Suprapubic skin (tissue), 4 donors: ENCODE measurements around the gene LPP. TPM values are rescaled to one million over a fixed set of nuclear protein-coding genes. Genes with fewer than 3 reads are reported as not detected.

ENCODE experiments used
- DNase-seq, 2 donors: peaks; one replicate each; pipeline ENCODE4 v3.0.0-alpha.2; 2019; ENCODE audit warnings: low spot score in 2 of 2
- H3K27ac ChIP-seq: fragments of 200-600 bp; sonication (generic); one replicate; pipeline ENCODE4 v1.5.1; 2019
- H3K27me3 ChIP-seq: fragments of 200-600 bp; sonication (generic); one replicate; pipeline ENCODE4 v1.5.1; 2019
- H3K36me3 ChIP-seq: fragments of 200-600 bp; sonication (generic); one replicate; pipeline ENCODE4 v1.5.1; 2019
- H3K4me1 ChIP-seq: fragments of 200-600 bp; sonication (generic); one replicate; pipeline ENCODE4 v1.5.1; 2019
- H3K4me3 ChIP-seq: fragments of 200-600 bp; sonication (generic); one replicate; pipeline ENCODE4 v1.5.1; 2019; ENCODE audit warnings: mild to moderate bottlenecking
- H3K9me3 ChIP-seq: fragments of 200-600 bp; sonication (generic); one replicate; pipeline ENCODE4 v1.5.1; 2019
- CTCF ChIP-seq, 2 donors: fragments of 200-600 bp in 1 of 2; fragments of 450-650 bp in 1 of 2; sonication (generic) in 1 of 2; IDR thresholded peaks; one replicate each; pipeline ENCODE4 v1.5.1; 2016 to 2019; ENCODE audit warnings: antibody characterized with exemption in 2 of 2, mild to moderate bottlenecking in 1 of 2, moderate library complexity in 1 of 2
- EP300 ChIP-seq: sonication (generic); formaldehyde crosslinking; IDR thresholded peaks from one replicate; pipeline ENCODE4 v1.6.1; 2017; ENCODE audit warnings: antibody characterized with exemption
- POLR2A ChIP-seq, 2 donors: fragments of 450-650 bp; IDR thresholded peaks; one replicate each; pipeline ENCODE4 v1.6.1; 2017; ENCODE audit warnings: antibody characterized with exemption in 2 of 2, mild to moderate bottlenecking in 2 of 2, moderate library complexity in 2 of 2
- POLR2AphosphoS5 ChIP-seq, 3 donors: sonication (generic); formaldehyde crosslinking; IDR thresholded peaks; one replicate each; pipeline ENCODE4 v1.6.1; 2017; ENCODE audit warnings: antibody characterized with exemption in 3 of 3
- WGBS: methylation state at CpG from one replicate; pipeline ENCODE4 v1.1.5; 2018; 5-methylcytosine and 5-hydroxymethylcytosine counted together
- total RNA-seq, 4 donors: library from RNA; depleted of rRNA; stranded (reverse); fragments of >200 nt; gene quantifications; one replicate each; pipeline ENCODE4 v1.1.0, GENCODE V29; 2016

LPP gene
- 100 to 1,000 TPM in 1 of 4 donors, 10 to 100 TPM in 3; 56.8 to 127 (median 84.2) TPM for total RNA-seq

GRCh38 chr3:188154014-188154808 is at the start of gene LPP:
Gene LPP (plus strand): TSS chr3:188154157. CDS start chr3:188406121, 251,964 bp downstream.
- peak; percentile 90 for DNase-seq
- TF ChIP-seq CTCF (IDR thresholded peaks at IDR 0.05) (no peak), POLR2A (IDR thresholded peaks at IDR 0.05) (peak in 1 of 2 donors; percentile 52), POLR2AphosphoS5 (IDR thresholded peaks at IDR 0.05) (peak in 2 of 3 donors; percentile 18 to 40), EP300 (no peak)
- peak within 1 kb of the TSS; percentile 95 for H3K27ac ChIP-seq
- H3K36me3 ChIP-seq = no peaks in the 10 kb centered on the region
- peak within 1 kb of the TSS; percentile 79 for H3K4me3 ChIP-seq
- H3K9me3 ChIP-seq = no peaks in the 10 kb centered on the region
- 6% methylated on average over 2 of the region's 66 CpGs for WGBS
- H3K4me1 ChIP-seq = peaks cover 56% of the 10 kb centered on the region
- H3K27me3 ChIP-seq = no peaks in the 10 kb centered on the region

- Histone ChIP-seq H3K4me1 (no peaks in the 10 kb centered on the region), H3K27ac (no peak overlapping the region), H3K9me3 (no peaks in the 10 kb centered on the region), H3K36me3 (no peaks in the 10 kb centered on the region), H3K27me3 (no peaks in the 10 kb centered on the region), H3K4me3 (no peak overlapping the region)
- DNase-seq = no peak
- 96% methylated on average over 1 of the region's 1 CpG for WGBS
- no peak for TF ChIP-seq CTCF (IDR thresholded peaks at IDR 0.05)
- TF ChIP-seq POLR2A (IDR thresholded peaks at IDR 0.05) = no peak
- no peak for TF ChIP-seq POLR2AphosphoS5 (IDR thresholded peaks at IDR 0.05)
- TF ChIP-seq EP300 = no peak
Measured at GRCh38 chr3:188106006-188106405, 48.0 kb upstream of the LPP start.

DNA sequence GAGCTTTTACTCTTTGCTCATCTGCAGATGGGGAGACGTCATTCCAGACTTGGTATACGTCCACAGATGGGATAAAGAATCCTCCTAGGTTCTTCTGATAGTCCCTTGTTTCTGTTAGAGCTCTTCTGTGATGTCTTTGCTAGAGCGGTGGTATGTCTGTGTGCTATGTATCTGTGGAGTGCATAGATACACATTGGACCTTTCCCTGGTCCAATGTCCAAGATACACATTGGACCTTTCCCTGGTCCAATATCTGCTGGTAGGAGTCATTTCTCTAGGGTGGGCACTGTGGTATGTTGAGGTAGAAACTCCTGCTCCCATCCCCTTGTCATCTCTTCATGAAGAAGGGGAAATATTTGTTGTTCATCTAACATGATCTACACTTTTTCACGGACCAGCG is 47.5 kb upstream of the LPP start:
- no peak for TF ChIP-seq CTCF (IDR thresholded peaks at IDR 0.05)
- TF ChIP-seq POLR2A (IDR thresholded peaks at IDR 0.05) = no peak
- TF ChIP-seq EP300 = no peak
- TF ChIP-seq POLR2AphosphoS5 (IDR thresholded peaks at IDR 0.05) = no peak
- no peaks in the 10 kb centered on the region for H3K36me3 ChIP-seq
- no peaks in the 10 kb centered on the region for H3K9me3 ChIP-seq
- no peaks in the 10 kb centered on the region for H3K4me1 ChIP-seq
- no peak for DNase-seq
- no peak overlapping the region for H3K4me3 ChIP-seq
- 88% methylated on average over 5 of the region's 5 CpGs for WGBS
- H3K27me3 ChIP-seq = no peaks in the 10 kb centered on the region
- no peak overlapping the region for H3K27ac ChIP-seq

GRCh38 chr3:188106887-188107830 is 46.8 kb upstream of the LPP start:
- H3K4me1 ChIP-seq = no peaks in the 10 kb centered on the region
- DNase-seq = no peak
- TF ChIP-seq CTCF (IDR thresholded peaks at IDR 0.05) = no peak
- no peak for TF ChIP-seq POLR2A (IDR thresholded peaks at IDR 0.05)
- no peak for TF ChIP-seq EP300
- TF ChIP-seq POLR2AphosphoS5 (IDR thresholded peaks at IDR 0.05) = no peak
- H3K27me3 ChIP-seq = no peaks in the 10 kb centered on the region
- H3K27ac ChIP-seq = no peak overlapping the region
- no peaks in the 10 kb centered on the region for H3K9me3 ChIP-seq
- H3K4me3 ChIP-seq = no peak overlapping the region
- H3K36me3 ChIP-seq = no peaks in the 10 kb centered on the region
- WGBS = 78% methylated on average over 15 of the region's 15 CpGs
